ENCODE results near the gene UIMC1.
"Not testable (repeated sequence)": the region's sequence is repeated elsewhere in the genome, so short reads cannot be mapped to it uniquely, and the experiment has no call there.

The UIMC1 gene

GRCh38 chr5:177006265-177006972 is at the start of gene UIMC1:
UIMC1 (minus strand) TSS chr5:177006779; CDS start chr5:176982615, 24,164 bp downstream.
- DNase-seq (ENCODE audit: low read depth) = peak; percentile 93

GRCh38 chr5:177049285-177049684 is 42.7 kb upstream of the UIMC1 start:
- DNase-seq (ENCODE audit: low read depth) = no peak

DNA sequence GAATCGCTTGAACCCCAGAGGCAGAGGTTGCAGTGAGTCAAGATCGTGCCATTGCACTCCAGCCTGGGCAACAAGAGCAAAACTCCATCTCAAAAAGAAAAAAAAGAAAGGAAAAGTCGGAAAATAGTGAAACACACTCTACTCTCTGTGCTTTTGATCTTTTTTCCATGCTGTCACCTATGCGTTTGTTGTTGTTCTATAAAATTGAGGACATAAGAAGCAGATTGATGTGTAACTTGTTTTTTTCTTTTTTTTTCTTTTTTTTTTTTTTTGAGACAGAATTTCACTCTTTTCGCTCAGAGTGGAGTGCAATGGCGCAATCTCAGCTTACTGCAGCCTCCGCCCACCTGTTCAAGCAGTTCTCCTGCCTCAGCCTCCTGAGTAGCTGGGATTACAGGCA is 42.0 kb upstream of the UIMC1 start:
- DNase-seq (ENCODE audit: low read depth) = not testable (repeated sequence)

GRCh38 chr5:177045631-177046030 is 39.1 kb upstream of the UIMC1 start:
- no peak for DNase-seq (ENCODE audit: low read depth)

GRCh38 chr5:177044641-177045040 is 38.1 kb upstream of the UIMC1 start:
- no peak for DNase-seq (ENCODE audit: low read depth)

- no peak for DNase-seq (ENCODE audit: low read depth)
Observed at GRCh38 chr5:177043958-177044357, 37.4 kb upstream of the UIMC1 start.

DNA sequence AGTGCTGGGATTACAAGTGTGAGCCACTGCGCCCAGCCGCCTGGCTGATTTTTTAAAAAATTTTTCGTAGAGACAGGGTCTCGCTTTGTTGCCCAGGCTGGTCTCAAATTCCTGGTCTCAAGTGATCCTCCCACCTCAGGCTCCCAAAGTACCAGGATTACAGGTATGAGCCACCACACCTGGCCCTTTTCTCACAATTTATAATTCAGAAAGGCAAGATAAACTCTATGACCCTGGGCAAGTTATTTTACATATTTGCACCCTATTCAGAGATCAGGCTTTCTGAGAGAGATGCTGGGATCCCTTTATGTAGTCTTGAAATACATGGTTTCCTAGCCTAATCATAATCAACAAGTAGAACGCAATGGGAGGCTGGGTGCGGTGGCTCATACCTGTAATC is 36.5 kb upstream of the UIMC1 start:
- no peak for DNase-seq (ENCODE audit: low read depth)

DNA sequence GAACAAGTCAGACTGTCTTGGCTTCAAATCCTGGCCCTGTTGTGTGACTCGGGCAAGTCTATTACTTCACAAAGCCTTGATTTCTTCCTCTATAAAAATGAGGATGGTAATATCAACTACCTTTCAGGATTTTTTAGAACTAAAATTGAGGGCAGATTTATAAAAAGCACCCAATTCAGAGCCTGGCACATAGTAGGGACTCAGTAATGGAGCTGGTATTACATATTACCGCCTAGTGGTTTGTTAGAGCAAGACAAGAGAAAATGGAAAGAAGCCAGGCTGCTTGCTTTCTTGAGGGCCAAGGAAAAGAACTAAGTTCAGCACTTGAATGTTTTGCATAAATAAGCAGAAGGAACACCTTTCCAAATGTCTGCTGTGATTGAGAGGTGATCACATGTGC is 35.4 kb upstream of the UIMC1 start:
- DNase-seq (ENCODE audit: low read depth) = no peak

DNA sequence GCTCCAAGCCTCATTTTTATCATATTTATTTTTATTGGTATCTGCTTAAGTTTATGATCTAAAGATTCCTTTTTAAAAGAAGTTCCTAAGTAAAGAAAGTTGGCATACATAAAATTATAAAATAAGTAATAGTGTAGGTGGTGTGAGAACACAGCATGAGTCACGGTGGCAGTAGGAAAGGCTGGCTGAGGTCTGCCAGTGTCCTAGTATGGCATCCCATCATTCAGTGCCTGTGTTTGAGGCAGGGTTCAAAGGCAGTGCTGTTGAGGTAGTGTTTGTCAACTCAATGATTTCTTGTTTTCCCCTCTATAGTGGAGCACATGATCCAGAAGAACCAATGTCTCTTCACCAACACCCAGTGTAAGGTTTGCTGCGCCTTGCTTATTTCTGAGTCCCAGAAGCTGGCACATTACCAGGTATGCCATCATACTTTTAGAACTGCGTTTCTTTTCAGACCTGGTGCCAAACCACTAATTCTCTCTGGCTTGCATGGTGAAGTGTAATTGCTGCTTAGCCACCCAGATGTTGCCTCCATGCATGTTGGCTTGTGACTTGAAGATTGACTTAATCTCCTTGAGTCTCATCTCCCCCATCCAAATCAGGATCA is 34.3 kb upstream of the UIMC1 start:
- DNase-seq (ENCODE audit: low read depth) = peak; percentile 61

- no peak for DNase-seq (ENCODE audit: low read depth)
Observed at GRCh38 chr5:177036921-177037320, 30.3 kb upstream of the UIMC1 start.

GRCh38 chr5:177036443-177036842 is 29.9 kb upstream of the UIMC1 start:
- no peak for DNase-seq (ENCODE audit: low read depth)

- peak; percentile 36 for DNase-seq (ENCODE audit: low read depth)
Observed at GRCh38 chr5:177035976-177036375, 29.4 kb upstream of the UIMC1 start.

DNA sequence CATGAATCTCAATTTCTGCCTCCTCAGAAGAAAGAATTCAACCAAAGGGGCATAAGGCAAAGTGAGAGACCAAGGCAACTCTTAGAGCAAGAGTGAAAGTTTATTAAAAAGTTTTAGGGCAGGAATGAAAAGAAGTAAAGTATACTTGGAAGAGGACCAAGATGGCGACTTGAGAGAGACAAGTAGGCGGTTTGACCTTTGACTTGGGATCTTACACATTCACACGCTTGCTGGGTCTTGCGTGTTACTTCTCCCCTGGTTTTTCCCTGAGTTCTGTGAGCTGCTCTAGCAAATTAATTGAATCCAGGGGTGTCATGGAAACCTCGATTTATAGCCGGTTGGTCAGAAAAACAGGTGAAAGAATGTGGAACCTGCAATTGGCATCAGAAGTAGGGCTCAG is 22.9 kb upstream of the UIMC1 start:
- no peak for DNase-seq (ENCODE audit: low read depth)

DNA sequence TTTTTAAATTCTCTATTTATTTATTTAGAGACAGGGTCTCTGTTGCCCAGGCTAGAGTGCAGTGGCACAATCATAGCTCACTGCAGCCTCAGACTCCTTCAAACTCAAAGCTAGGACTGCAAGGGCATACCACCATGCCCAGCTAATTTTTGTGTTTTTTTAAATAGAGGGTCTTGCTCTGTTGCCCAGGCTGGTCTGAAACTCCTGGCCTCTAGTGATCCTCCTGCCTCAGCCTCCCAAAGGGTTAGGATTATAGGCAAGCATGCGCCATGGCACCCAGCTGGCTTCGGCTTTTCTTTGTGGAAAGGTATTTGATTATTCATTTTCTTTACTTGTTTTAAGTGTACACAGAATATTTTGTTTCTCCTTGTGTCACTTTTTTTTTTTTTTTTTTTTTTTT is 21.1 kb upstream of the UIMC1 start:
- DNase-seq (ENCODE audit: low read depth) = no peak

DNA sequence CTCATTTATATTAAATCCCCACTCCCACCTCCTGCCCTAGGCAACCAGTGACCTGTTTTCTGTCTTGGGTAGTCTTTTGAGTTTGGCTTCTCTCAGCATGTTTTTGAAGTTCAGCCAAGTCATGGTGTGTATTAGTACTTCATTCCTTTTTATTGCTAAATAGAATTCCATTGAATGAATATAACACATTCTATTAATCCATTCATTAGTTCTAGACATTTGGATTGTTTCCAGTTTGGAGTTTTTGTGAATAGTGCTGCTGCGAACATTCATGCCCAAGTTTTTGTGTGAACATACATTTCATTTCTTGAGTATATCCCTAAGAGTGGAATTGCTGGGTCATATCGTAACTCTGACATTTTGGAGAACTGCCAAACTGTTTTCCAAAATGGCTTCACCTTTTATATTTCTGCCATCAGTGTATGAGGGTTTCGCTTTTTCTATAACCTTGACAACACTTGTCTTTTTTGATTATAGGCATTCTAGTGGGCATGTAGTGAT is 18.6 kb upstream of the UIMC1 start:
- DNase-seq (ENCODE audit: low read depth) = peak; percentile 69

DNA sequence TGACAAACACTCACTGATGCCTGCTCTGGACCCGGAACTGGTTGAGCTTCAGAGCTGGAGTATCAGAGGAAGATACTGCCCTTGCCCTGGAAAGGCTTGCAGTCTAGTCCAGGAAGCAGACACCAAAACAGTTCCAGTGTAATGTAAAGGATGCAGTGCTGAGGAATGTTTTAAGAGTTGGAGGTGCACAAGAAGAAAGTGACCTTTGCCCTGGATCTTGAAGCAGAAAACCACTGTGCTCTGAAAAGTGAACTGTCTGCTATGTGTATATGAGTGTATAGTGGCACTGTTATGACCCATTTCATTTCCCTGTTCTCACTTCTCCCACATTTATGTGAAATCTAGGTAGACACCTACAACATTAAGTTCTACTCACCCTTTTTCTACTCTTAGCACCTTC is 18.0 kb upstream of the UIMC1 start:
- peak; percentile 11 for DNase-seq (ENCODE audit: low read depth)

DNA sequence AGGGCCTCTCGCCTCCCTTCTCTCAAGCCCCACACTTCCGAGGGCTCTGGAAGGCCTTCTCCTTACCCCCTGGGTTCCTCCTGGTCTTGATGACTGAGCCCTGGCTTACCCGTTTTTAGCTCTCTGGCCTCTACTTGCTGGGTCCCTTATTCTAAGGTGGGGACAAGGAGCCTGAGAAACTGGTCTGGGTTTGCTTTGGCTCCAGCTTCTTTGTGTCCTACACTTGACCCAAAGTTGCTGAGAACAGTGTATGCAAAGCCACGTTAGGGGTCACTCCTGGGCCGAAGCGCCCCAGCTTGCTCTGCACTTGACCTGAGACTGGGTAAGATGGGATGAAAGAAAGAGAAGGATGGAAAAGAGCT is 16.7 kb upstream of the UIMC1 start:
- DNase-seq (ENCODE audit: low read depth) = peak; percentile 16

- peak; percentile 89 for DNase-seq (ENCODE audit: low read depth)
Observed at GRCh38 chr5:177022386-177023302, 16.1 kb upstream of the UIMC1 start, which contains the start of gene ZNF346. ZNF346 (plus strand) TSS chr5:177022696; CDS start chr5:177022739, 43 bp downstream.

DNA sequence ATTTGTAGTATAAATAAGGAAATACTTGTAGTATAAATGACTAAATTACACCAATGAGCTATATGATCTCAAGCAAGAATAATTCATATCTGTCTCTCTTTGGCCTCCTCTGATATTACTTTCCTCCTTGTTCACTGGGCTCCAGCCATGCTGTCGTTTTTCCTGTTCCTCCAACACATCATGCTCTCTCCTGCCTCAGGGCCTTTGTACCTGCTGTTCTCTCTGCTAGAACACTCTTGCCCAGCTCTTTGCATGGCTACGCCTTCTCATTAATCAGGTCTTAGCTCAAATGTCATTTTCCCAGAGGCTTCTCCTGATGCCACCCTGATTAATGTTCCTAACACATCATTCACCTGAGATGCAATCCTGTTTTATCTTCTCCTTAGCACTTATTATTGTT is 13.5 kb upstream of the UIMC1 start:
- DNase-seq (ENCODE audit: low read depth) = no peak

- DNase-seq (ENCODE audit: low read depth) = no peak
Observed at GRCh38 chr5:177018341-177018740, 11.8 kb upstream of the UIMC1 start.

- DNase-seq (ENCODE audit: low read depth) = no peak
Observed at GRCh38 chr5:177015156-177015555, 8.6 kb upstream of the UIMC1 start.

DNA sequence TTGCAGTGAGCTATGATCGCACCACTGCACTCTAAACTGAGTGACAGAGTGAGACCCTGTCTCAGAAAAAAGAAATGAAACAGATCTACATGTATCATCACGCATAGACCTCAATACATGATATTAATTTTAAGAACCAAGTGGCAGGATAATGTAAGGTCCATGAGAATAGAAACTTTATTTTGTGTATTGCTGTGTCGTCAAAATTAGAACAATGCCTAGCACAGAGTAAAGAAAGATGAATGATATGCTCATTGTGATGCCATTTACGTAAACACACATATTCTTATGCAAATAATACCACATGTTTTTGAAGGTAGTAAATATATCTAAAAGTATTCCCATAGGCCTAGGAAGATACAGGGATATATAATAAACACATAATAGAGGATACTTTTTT is 3.6 kb upstream of the UIMC1 start:
- DNase-seq (ENCODE audit: low read depth) = no peak

- DNase-seq (ENCODE audit: low read depth) = no peak
Observed at GRCh38 chr5:177008716-177009115, 2.1 kb upstream of the UIMC1 start.

Measured in iris pigment epithelial cell (primary cell).